Stimulated activated naive B cell treated with anti-CD40 and anti-IgM and Interleukin-4, amounts not matched to agents 10 μg/mL and 1 μg/mL and 100 μg/mL, for 72 hours (primary cell): ENCODE results near the gene ZFYVE1.
"Not testable (repeated sequence)": the region's sequence is repeated elsewhere in the genome, so short reads cannot be mapped to it uniquely, and the experiment has no call there.

Experiments used
- ATAC-seq, 2 donors: fragments of 150-1000 bp; cut with Tn5 transposase; replicated peaks; 2 replicates each; pipeline ENCODE4 v1.10.0; 2021; ENCODE audit warnings: moderate library complexity in 1 of 2
- DNase-seq: peaks from one replicate; pipeline ENCODE4 v3.0.0; 2021
- H3K27ac Mint-ChIP-seq: one replicate; pipeline ENCODE4 v1.8.0; 2022; ENCODE audit warnings: mild to moderate bottlenecking, mixed read lengths
- H3K27me3 Mint-ChIP-seq, 2 donors: one replicate each; pipeline ENCODE4 v1.8.0; 2022; ENCODE audit warnings: mixed read lengths in 2 of 2
- H3K36me3 Mint-ChIP-seq, 2 donors: one replicate each; pipeline ENCODE4 v1.8.0; 2022; ENCODE audit warnings: mixed read lengths in 2 of 2, mild to moderate bottlenecking in 1 of 2
- H3K4me1 Mint-ChIP-seq, 2 donors: one replicate each; pipeline ENCODE4 v1.8.0; 2022; ENCODE audit warnings: mixed read lengths in 2 of 2, mild to moderate bottlenecking in 1 of 2
- H3K4me3 Mint-ChIP-seq, 2 donors: one replicate each; pipeline ENCODE4 v1.8.0; 2022; ENCODE audit warnings: mild to moderate bottlenecking in 2 of 2, mixed read lengths in 2 of 2, moderate library complexity in 1 of 2
- H3K9me3 Mint-ChIP-seq, 2 donors: one replicate each; pipeline ENCODE4 v1.8.0; 2022; ENCODE audit warnings: mixed read lengths in 2 of 2, mild to moderate bottlenecking in 1 of 2

ZFYVE1 gene

GRCh38 chr14:73022051-73022450, 4.9 kb downstream of the ZFYVE1 start:
- no peak for DNase-seq
- H3K4me3 Mint-ChIP-seq, result no peak overlapping the region
- ATAC-seq, result no peak
- H3K27ac Mint-ChIP-seq, result no peak overlapping the region
- H3K4me1 Mint-ChIP-seq, result peaks cover 32 to 50% of the 10 kb centered on the region in 2 donors
- no peaks in the 10 kb centered on the region for H3K27me3 Mint-ChIP-seq
- H3K36me3 Mint-ChIP-seq, result peaks cover 31 to 35% of the 10 kb centered on the region in 2 donors
- no peaks in the 10 kb centered on the region for H3K9me3 Mint-ChIP-seq

GRCh38 chr14:73016011-73016410, 10.9 kb downstream of the ZFYVE1 start:
- DNase-seq, H3K27me3 Mint-ChIP-seq, ATAC-seq, H3K4me3 Mint-ChIP-seq, H3K9me3 Mint-ChIP-seq, H3K27ac Mint-ChIP-seq: not testable (repeated sequence)
- peaks cover 14 to 38% of the 10 kb centered on the region in 2 donors for H3K4me1 Mint-ChIP-seq
- H3K36me3 Mint-ChIP-seq, result peaks cover 38 to 44% of the 10 kb centered on the region in 2 donors

GRCh38 chr14:73015552-73015951, 11.4 kb downstream of the ZFYVE1 start:
- not testable (repeated sequence) for DNase-seq, H3K4me3 Mint-ChIP-seq, H3K27ac Mint-ChIP-seq, H3K9me3 Mint-ChIP-seq, ATAC-seq, H3K27me3 Mint-ChIP-seq
- Mint-ChIP-seq H3K4me1 (peaks cover 14 to 38% of the 10 kb centered on the region in 2 donors), H3K36me3 (peaks cover 38 to 44% of the 10 kb centered on the region in 2 donors)

- no peaks in the 10 kb centered on the region for H3K27me3 Mint-ChIP-seq
- H3K4me3 Mint-ChIP-seq, result no peak overlapping the region
- peaks cover 14 to 38% of the 10 kb centered on the region in 2 donors for H3K4me1 Mint-ChIP-seq
- no peak for DNase-seq
- peaks cover 36 to 48% of the 10 kb centered on the region in 2 donors for H3K36me3 Mint-ChIP-seq
- peak; percentile 81 for ATAC-seq
- no peak overlapping the region for H3K27ac Mint-ChIP-seq
- no peaks in the 10 kb centered on the region for H3K9me3 Mint-ChIP-seq
Measured at GRCh38 chr14:73014105-73014504, 12.8 kb downstream of the ZFYVE1 start.

GRCh38 chr14:73011189-73011588, 15.7 kb downstream of the ZFYVE1 start:
- DNase-seq, H3K9me3 Mint-ChIP-seq, H3K27ac Mint-ChIP-seq, ATAC-seq, H3K4me3 Mint-ChIP-seq, H3K27me3 Mint-ChIP-seq: not testable (repeated sequence)
- Mint-ChIP-seq H3K4me1 (peaks cover 6 to 25% of the 10 kb centered on the region in 2 donors), H3K36me3 (peaks cover 31 to 38% of the 10 kb centered on the region in 2 donors)

GRCh38 chr14:73008501-73008900, 18.4 kb downstream of the ZFYVE1 start:
- H3K27me3 Mint-ChIP-seq, result no peaks in the 10 kb centered on the region
- DNase-seq (no peak), ATAC-seq (no peak)
- H3K4me3 Mint-ChIP-seq, result no peak overlapping the region
- no peak overlapping the region for H3K27ac Mint-ChIP-seq
- no peaks in the 10 kb centered on the region for H3K9me3 Mint-ChIP-seq
- peaks cover 27 to 34% of the 10 kb centered on the region in 2 donors for H3K36me3 Mint-ChIP-seq
- peaks cover 0 to 7% of the 10 kb centered on the region in 2 donors for H3K4me1 Mint-ChIP-seq

- Mint-ChIP-seq H3K27ac (no peak overlapping the region), H3K4me1 (peaks cover 0 to under 1% of the 10 kb centered on the region in 2 donors)
- DNase-seq, result no peak
Measured at GRCh38 chr14:73007835-73008234, 19.1 kb downstream of the ZFYVE1 start.

GRCh38 chr14:73004641-73005040, 22.3 kb downstream of the ZFYVE1 start:
- H3K4me1 Mint-ChIP-seq, DNase-seq, ATAC-seq, H3K27ac Mint-ChIP-seq, H3K27me3 Mint-ChIP-seq, H3K9me3 Mint-ChIP-seq, H3K4me3 Mint-ChIP-seq: not testable (repeated sequence)
- H3K36me3 Mint-ChIP-seq, result peaks cover 16 to 21% of the 10 kb centered on the region in 2 donors

More at GRCh38 chr14:73007835-73008234, 19.1 kb downstream of the ZFYVE1 start:
- Mint-ChIP-seq H3K4me3 (no peak overlapping the region), H3K36me3 (peaks cover 20 to 28% of the 10 kb centered on the region in 2 donors), H3K27me3 (no peaks in the 10 kb centered on the region), H3K9me3 (no peaks in the 10 kb centered on the region)
- ATAC-seq, result no peak

GRCh38 chr14:73003681-73004080, 23.2 kb downstream of the ZFYVE1 start:
- Mint-ChIP-seq H3K9me3 (no peaks in the 10 kb centered on the region), H3K27me3 (no peaks in the 10 kb centered on the region)
- ATAC-seq, result no peak

GRCh38 chr14:73000073-73000472, 26.8 kb downstream of the ZFYVE1 start:
- ATAC-seq, result no peak
- peaks cover 37 to 45% of the 10 kb centered on the region in 2 donors for H3K36me3 Mint-ChIP-seq

More at GRCh38 chr14:73003681-73004080, 23.2 kb downstream of the ZFYVE1 start:
- H3K36me3 Mint-ChIP-seq, result peaks cover 8 to 19% of the 10 kb centered on the region in 2 donors
- H3K4me1 Mint-ChIP-seq, result peaks cover 3 to 8% of the 10 kb centered on the region in 2 donors
- H3K4me3 Mint-ChIP-seq, result no peak overlapping the region
- no peak for DNase-seq
- H3K27ac Mint-ChIP-seq, result no peak overlapping the region

GRCh38 chr14:72999316-72999715, 27.6 kb downstream of the ZFYVE1 start:
- Mint-ChIP-seq H3K4me1 (peaks cover 5 to 12% of the 10 kb centered on the region in 2 donors), H3K27ac (no peak overlapping the region), H3K27me3 (no peaks in the 10 kb centered on the region), H3K36me3 (peaks cover 42 to 51% of the 10 kb centered on the region in 2 donors), H3K4me3 (no peak overlapping the region), H3K9me3 (no peaks in the 10 kb centered on the region)
- no peak for DNase-seq
- ATAC-seq, result no peak

More at GRCh38 chr14:73000073-73000472, 26.8 kb downstream of the ZFYVE1 start:
- Mint-ChIP-seq H3K4me3 (no peak overlapping the region), H3K4me1 (peaks cover 5 to 12% of the 10 kb centered on the region in 2 donors), H3K9me3 (no peaks in the 10 kb centered on the region), H3K27ac (no peak overlapping the region), H3K27me3 (no peaks in the 10 kb centered on the region)
- no peak for DNase-seq

- ATAC-seq (no peak), DNase-seq (no peak)
- H3K4me3 Mint-ChIP-seq, result no peak overlapping the region
- peaks cover 5 to 12% of the 10 kb centered on the region in 2 donors for H3K4me1 Mint-ChIP-seq
- no peaks in the 10 kb centered on the region for H3K9me3 Mint-ChIP-seq
- H3K27ac Mint-ChIP-seq, result no peak overlapping the region
- H3K27me3 Mint-ChIP-seq, result no peaks in the 10 kb centered on the region
- H3K36me3 Mint-ChIP-seq, result peaks cover 40 to 46% of the 10 kb centered on the region in 2 donors
Measured at GRCh38 chr14:72998252-72998903, 28.5 kb downstream of the ZFYVE1 start.

GRCh38 chr14:72996916-72997315, 30.0 kb downstream of the ZFYVE1 start:
- Mint-ChIP-seq H3K27me3 (no peaks in the 10 kb centered on the region), H3K27ac (no peak overlapping the region), H3K36me3 (peaks cover 45 to 53% of the 10 kb centered on the region in 2 donors), H3K4me3 (no peak overlapping the region), H3K4me1 (peaks cover 5 to 12% of the 10 kb centered on the region in 2 donors), H3K9me3 (no peaks in the 10 kb centered on the region)
- no peak for DNase-seq
- no peak for ATAC-seq

- Mint-ChIP-seq H3K27ac (no peak overlapping the region), H3K4me1 (no peaks in the 10 kb centered on the region), H3K4me3 (no peak overlapping the region), H3K36me3 (peaks cover 32 to 34% of the 10 kb centered on the region in 2 donors), H3K9me3 (no peaks in the 10 kb centered on the region), H3K27me3 (no peaks in the 10 kb centered on the region)
- ATAC-seq, result no peak
- no peak for DNase-seq
Measured at GRCh38 chr14:72990171-72990570, 36.7 kb downstream of the ZFYVE1 start.

GRCh38 chr14:72986857-72987256, 40.0 kb downstream of the ZFYVE1 start:
- H3K9me3 Mint-ChIP-seq, result peaks cover 0 to 2% of the 10 kb centered on the region in 2 donors
- no peak overlapping the region for H3K4me3 Mint-ChIP-seq
- no peaks in the 10 kb centered on the region for H3K27me3 Mint-ChIP-seq
- no peak overlapping the region for H3K27ac Mint-ChIP-seq
- H3K36me3 Mint-ChIP-seq, result peaks cover 42 to 43% of the 10 kb centered on the region in 2 donors
- H3K4me1 Mint-ChIP-seq, result no peaks in the 10 kb centered on the region
- ATAC-seq (no peak), DNase-seq (no peak)
